GM13976 (cell line): ENCODE results near the gene ALLC.
A peak's percentile ranks its signal among the peaks of the same experiment; 100 is the strongest.
"Not testable (repeated sequence)": the region's sequence is repeated elsewhere in the genome, so short reads cannot be mapped to it uniquely, and the experiment has no call there.

Source experiments
- DNase-seq: peaks from one replicate; pipeline ENCODE4 v3.0.0; 2012; ENCODE audit warnings: low spot score
- CTCF ChIP-seq: IDR thresholded peaks from 2 replicates; pipeline ENCODE4 v1.5.1; 2012; ENCODE audit warnings: borderline replicate concordance, mild to moderate bottlenecking; ENCODE audit not compliant: insufficient read depth; ENCODE audit errors: extremely low read depth, missing control alignments, control extremely low read depth
- in situ Hi-C: fragments of 300-500 bp; cut with MboI; formaldehyde crosslinking; loops from one replicate; pipeline ENCODE4 v1.12.0; 2022; ENCODE audit warnings: low sequenced_read_pairs, mixed read lengths, inconsistent platforms; ENCODE audit not compliant: unreplicated experiment

ALLC gene

GRCh38 chr2:3619033-3619432 is 39.0 kb upstream of the ALLC start:
- no peak for DNase-seq
- no peak for TF ChIP-seq CTCF
- in situ Hi-C loops: no loop called here

- DNase-seq, in situ Hi-C loops: not testable (repeated sequence)
These were observed 38.3 kb upstream of the ALLC start for GRCh38 chr2:3619661-3620060.

GRCh38 chr2:3620834-3621233 is 37.2 kb upstream of the ALLC start:
- in situ Hi-C loops: no loop called here
- no peak for DNase-seq
- TF ChIP-seq CTCF: no peak

- in situ Hi-C loops: no loop called here
- DNase-seq: no peak
- no peak for TF ChIP-seq CTCF
These were observed 35.0 kb upstream of the ALLC start for GRCh38 chr2:3622967-3623366.

- no peak for TF ChIP-seq CTCF
- peak; percentile 67 for DNase-seq
- in situ Hi-C loops: no loop called here
These were observed 33.8 kb upstream of the ALLC start for GRCh38 chr2:3624059-3624794.

GRCh38 chr2:3625186-3625585 is 32.8 kb upstream of the ALLC start:
- TF ChIP-seq CTCF: no peak
- in situ Hi-C loops: no loop called here
- no peak for DNase-seq

- DNase-seq: no peak
- no peak for TF ChIP-seq CTCF
- in situ Hi-C loops: no loop called here
These were observed 31.7 kb upstream of the ALLC start for GRCh38 chr2:3626118-3626811.
